SK-N-SH (cell line): ENCODE measurements around the gene TOX2. TPM values are rescaled to one million over a fixed set of nuclear protein-coding genes. Genes with fewer than 3 reads are reported as not detected.

Experiments used
- CTCF ChIA-PET: fragments of 300-600, 350-600 bp; formaldehyde crosslinking; extraction: SDS; loops from one replicate; lab custom pipeline; 2021; lab: Yijun Ruan, JAX
- POLR2A ChIA-PET: fragments of 350-600 bp; sonication (Branson Sonifier 250); formaldehyde crosslinking; extraction: SDS; loops from one replicate; lab custom pipeline; 2020; ENCODE audit warnings: antibody characterized with exemption, inconsistent platforms; lab: Yijun Ruan, JAX
- DNase-seq: peaks from one replicate; pipeline ENCODE4 v3.0.0; 2012
- H2AFZ ChIP-seq: fragments of 200-600 bp; sonication (generic); 2 replicates; pipeline ENCODE4 v1.8.1; 2016; ENCODE audit warnings: antibody characterized with exemption, mild to moderate bottlenecking, low read depth
- H3F3A ChIP-seq: fragments of 200-600 bp; sonication (generic); replicated peaks from 2 replicates; pipeline ENCODE3; 2016; ENCODE audit warnings: antibody characterized with exemption, mild to moderate bottlenecking; ENCODE audit not compliant: insufficient read depth
- H3K27ac ChIP-seq, 2 experiments: fragments of 200-500 bp in 1 of 2; fragments of 200-600 bp in 1 of 2; sonication (Bioruptor generic) in 1 of 2; sonication (generic), shearing (Covaris generic) in 1 of 2; 2 replicates each; pipeline versions ENCODE4 v1.5.1 to v1.6.1; 2014 to 2016; ENCODE audit warnings: low read depth in 2 of 2, inconsistent platforms in 1 of 2, low read length in 1 of 2, mild to moderate bottlenecking in 1 of 2, mixed read lengths in 1 of 2
- H3K27me3 ChIP-seq: fragments of 200-600 bp; sonication (generic), shearing (Covaris generic); 2 replicates; pipeline ENCODE4 v1.6.1; 2016; ENCODE audit warnings: mixed run types; ENCODE audit not compliant: insufficient read depth
- H3K36me3 ChIP-seq, 2 experiments: fragments of 200-500 bp in 1 of 2; fragments of 200-600 bp in 1 of 2; sonication (Bioruptor generic) in 1 of 2; sonication (generic) in 1 of 2; replicated peaks in 1 of 2; 2 replicates each; pipeline versions ENCODE3 to v1.5.1; 2014 to 2016; ENCODE audit warnings: low read length in 1 of 2, mild to moderate bottlenecking in 1 of 2; ENCODE audit not compliant: insufficient read depth in 2 of 2, control insufficient read depth in 1 of 2
- H3K4me1 ChIP-seq, 2 experiments: fragments of 200-500 bp in 1 of 2; fragments of 200-600 bp in 1 of 2; sonication (Bioruptor generic) in 1 of 2; sonication (generic), shearing (Covaris generic) in 1 of 2; 2 replicates each; pipeline versions ENCODE4 v1.5.1 to v1.6.1; 2014 to 2016; ENCODE audit warnings: low read depth in 1 of 2, low read length in 1 of 2, mixed run types in 1 of 2; ENCODE audit not compliant: insufficient read depth in 2 of 2, control insufficient read depth in 1 of 2
- H3K4me2 ChIP-seq: fragments of 200-600 bp; sonication (generic), shearing (Covaris generic); 2 replicates; pipeline ENCODE4 v1.6.1; 2017; ENCODE audit warnings: mixed run types
- H3K4me3 ChIP-seq, 2 experiments: fragments of 200-500 bp in 1 of 2; fragments of 200-600 bp in 1 of 2; sonication (Bioruptor generic) in 1 of 2; sonication (generic), shearing (Covaris generic) in 1 of 2; 2 replicates each; pipeline versions ENCODE4 v1.5.1 to v1.8.1; 2014 to 2016; ENCODE audit warnings: low read depth in 2 of 2, inconsistent platforms in 1 of 2, low read length in 1 of 2, mild to moderate bottlenecking in 1 of 2, mixed read lengths in 1 of 2, moderate library complexity in 1 of 2
- H3K79me2 ChIP-seq: fragments of 200-600 bp; sonication (generic); 2 replicates; pipeline ENCODE4 v1.8.1; 2017; ENCODE audit warnings: mild to moderate bottlenecking; ENCODE audit not compliant: insufficient read depth
- H3K9ac ChIP-seq: fragments of 200-600 bp; sonication (generic); 2 replicates; pipeline ENCODE4 v1.6.1; 2017; ENCODE audit warnings: mixed run types
- H3K9me2 ChIP-seq: fragments of 200-600 bp; sonication (generic); 2 replicates; pipeline ENCODE4 v1.6.1; 2017; ENCODE audit warnings: mixed run types
- H3K9me3 ChIP-seq: fragments of 200-600 bp; sonication (generic); 2 replicates; pipeline ENCODE4 v1.6.1; 2017; ENCODE audit warnings: mixed run types, mild to moderate bottlenecking, moderate library complexity
- H4K20me1 ChIP-seq: fragments of 200-600 bp; sonication (generic); 2 replicates; pipeline ENCODE4 v1.6.1; 2017; ENCODE audit warnings: mild to moderate bottlenecking, mixed run types; ENCODE audit not compliant: insufficient read depth
- CTCF ChIP-seq: fragments of 200-600 bp; sonication (generic); IDR thresholded peaks from 2 replicates; pipeline ENCODE4 v1.6.1; 2017; ENCODE audit warnings: antibody characterized with exemption, mild to moderate bottlenecking, moderate library complexity
- EZH2phosphoT487 ChIP-seq: fragments of 200-600 bp; sonication (generic); IDR thresholded peaks from 2 replicates; pipeline ENCODE4 v1.6.1; 2017; ENCODE audit warnings: low read depth, mixed run types, mild to moderate bottlenecking, antibody characterized with exemption, moderate library complexity, borderline replicate concordance
- FOSL2 ChIP-seq: IDR thresholded peaks from 2 replicates; pipeline ENCODE4 v1.4.0; 2012; ENCODE audit warnings: low read depth, mild to moderate bottlenecking, moderate library complexity, borderline replicate concordance
- FOXJ3 ChIP-seq: sonication (generic); formaldehyde crosslinking; IDR thresholded peaks from 2 replicates; pipeline ENCODE4 v1.5.1; 2020; ENCODE audit warnings: mild to moderate bottlenecking, missing genetic modification reagents
- IRF3 ChIP-seq: fragments of 150-350 bp; IDR thresholded peaks from 2 replicates; pipeline ENCODE4 v1.6.1; 2016; ENCODE audit warnings: mild to moderate bottlenecking, low read depth, low read length
- JUND ChIP-seq: IDR thresholded peaks from 2 replicates; pipeline ENCODE4 v1.4.0; 2012
- MEF2A ChIP-seq: IDR thresholded peaks from 2 replicates; pipeline ENCODE4 v1.4.0; 2012; ENCODE audit warnings: low read depth, borderline replicate concordance
- NFIC ChIP-seq: IDR thresholded peaks from 2 replicates; pipeline ENCODE4 v1.4.0; 2012; ENCODE audit warnings: borderline replicate concordance
- PBX3 ChIP-seq: IDR thresholded peaks from 2 replicates; pipeline ENCODE4; 2012
- RAD21 ChIP-seq: IDR thresholded peaks from 2 replicates; pipeline ENCODE4 v1.6.1; 2012; ENCODE audit warnings: mild to moderate bottlenecking, low read length
- RCOR1 ChIP-seq: fragments of 150-350 bp; IDR thresholded peaks from 2 replicates; pipeline ENCODE4 v1.6.1; 2017; ENCODE audit warnings: antibody characterized with exemption, low read length
- REST ChIP-seq: IDR thresholded peaks from 2 replicates; pipeline ENCODE4 v1.6.1; 2012; ENCODE audit warnings: mild to moderate bottlenecking, low read depth, low read length, moderate library complexity
- RFX5 ChIP-seq: IDR thresholded peaks from 2 replicates; pipeline ENCODE4 v1.6.1; 2012; ENCODE audit warnings: mild to moderate bottlenecking, improper control_type of control experiment, low read length
- SIN3A ChIP-seq: IDR thresholded peaks from 2 replicates; pipeline ENCODE4 v1.6.1; 2012; ENCODE audit warnings: low read depth, mild to moderate bottlenecking, low read length, moderate library complexity, borderline replicate concordance
- TCF12 ChIP-seq: IDR thresholded peaks from 2 replicates; pipeline ENCODE4 v1.4.0; 2012
- TEAD4 ChIP-seq: IDR thresholded peaks from 2 replicates; pipeline ENCODE4 v1.4.0; 2012; ENCODE audit warnings: mild to moderate bottlenecking, borderline replicate concordance; ENCODE audit not compliant: insufficient read depth
- USF2 ChIP-seq: fragments of 150-350 bp; IDR thresholded peaks from 2 replicates; pipeline ENCODE4 v1.6.1; 2017; ENCODE audit warnings: antibody characterized with exemption, low read length, low read depth, borderline replicate concordance
- YY1 ChIP-seq: IDR thresholded peaks from 2 replicates; pipeline ENCODE4 v1.4.0; 2012; ENCODE audit warnings: low read depth, mild to moderate bottlenecking
- ZBTB33 ChIP-seq: IDR thresholded peaks from 2 replicates; pipeline ENCODE4 v1.4.0; 2012; ENCODE audit warnings: low read depth, borderline replicate concordance
- WGBS: methylation state at CpG from one replicate; pipeline ENCODE4 v1.1.6; 2017; ENCODE audit warnings: low lambda C conversion rate; 5-methylcytosine and 5-hydroxymethylcytosine counted together
- polyA plus RNA-seq, 3 experiments: library from polyadenylated mRNA; depleted of rRNA; stranded (reverse); fragments of >200 nt; gene quantifications; 2 replicates each; pipeline ENCODE4 v1.2.3, GENCODE V29; 2012

Gene TOX2
- polyA plus RNA-seq, 1 of the 3 experiments (the other 2 are of a cell fraction): 15.4 TPM

GRCh38 chr20:43903953-43904826 is 10.5 kb upstream of the TOX2 start:
- no peak for TF ChIP-seq EZH2phosphoT487
- TF ChIP-seq PBX3: no peak
- TF ChIP-seq RCOR1: no peak
- no peak for TF ChIP-seq USF2
- no peak for TF ChIP-seq TEAD4
- no peak for TF ChIP-seq YY1
- TF ChIP-seq RAD21: no peak
- no peak for TF ChIP-seq IRF3
- no peak for TF ChIP-seq MEF2A
- no peak for TF ChIP-seq CTCF
- no peak for TF ChIP-seq FOXJ3 (CRISPR knock-in tag)
- no peak for TF ChIP-seq REST
- TF ChIP-seq NFIC: no peak
- no peak for TF ChIP-seq ZBTB33
- TF ChIP-seq JUND: no peak
- no peak for TF ChIP-seq FOSL2
- TF ChIP-seq RFX5: no peak
- no peak for TF ChIP-seq SIN3A
- TF ChIP-seq TCF12: no peak
- TF ChIP-seq, all 33 proteins: peak for 0
- H3K9me2 ChIP-seq: no peaks in the 10 kb centered on the region
- H3K9ac ChIP-seq: no peak overlapping the region
- H3K4me1 ChIP-seq: peaks cover 0 to 5% of the 10 kb centered on the region in 2 experiments; a peak in 1 of 4 replicates
- CTCF ChIA-PET: no interaction called here
- H4K20me1 ChIP-seq: no peaks in the 10 kb centered on the region
- H3K9me3 ChIP-seq: 0 out of 2 replicates have a peak, but pooled peaks cover 4% of the 10 kb centered on the region
- no peak overlapping the region for H3K4me3 ChIP-seq
- H3F3A ChIP-seq: no peaks in the 10 kb centered on the region
- H3K4me2 ChIP-seq: no peak overlapping the region
- peak; percentile 59 for DNase-seq
- no peak overlapping the region for H3K27ac ChIP-seq
- H3K79me2 ChIP-seq: no peaks in the 10 kb centered on the region
- H3K27me3 ChIP-seq: no peaks in the 10 kb centered on the region
- WGBS: 61% methylated on average over 11 of the region's 14 CpGs
- POLR2A ChIA-PET: interaction anchor here (0.6 kb wide), 1 partner anchor 236 kb away, joined by 3 read pairs; no protein-coding TSS in a partner anchor
- H2AFZ ChIP-seq: no peak overlapping the region
- H3K36me3 ChIP-seq: no peaks in the 10 kb centered on the region
